MM.1S (cell line): ENCODE results near the gene GNG11.

Experiments used
- EZH2phosphoT487 ChIP-seq: fragments of 300-600 bp; sonication (generic); IDR thresholded peaks from 2 replicates; pipeline ENCODE4 v1.6.1; 2018; ENCODE audit warnings: antibody characterized with exemption, low read length
- TF ChIP-seq, protein P1 (sequence below): fragments of 300-600 bp; sonication (generic); IDR thresholded peaks from 2 replicates; pipeline ENCODE4 v1.5.1; 2016; ENCODE audit warnings: antibody characterized with exemption, low read length, mixed read lengths

DNA sequence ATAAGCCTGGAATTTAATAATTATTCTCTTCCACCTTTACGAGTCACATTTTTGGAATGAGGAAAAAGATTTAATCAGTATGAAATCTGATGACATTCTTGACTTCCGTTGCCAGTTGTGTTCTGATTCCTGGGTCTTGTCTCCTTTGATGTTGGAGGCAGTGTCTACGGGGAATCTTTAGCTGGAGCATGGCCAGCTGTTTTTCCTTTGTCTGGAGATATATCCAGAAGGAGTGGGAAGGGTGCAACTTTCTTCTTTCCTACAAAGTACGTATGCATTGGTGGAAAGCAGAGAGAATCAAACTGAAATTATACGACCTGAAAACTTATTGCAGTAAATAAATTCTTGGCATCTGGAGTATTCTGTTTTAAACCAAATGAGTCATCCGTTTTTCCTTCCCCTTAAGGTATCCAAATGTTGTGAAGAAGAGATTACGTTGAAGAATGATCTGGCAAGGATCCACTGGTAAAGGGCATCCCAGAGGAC lies 6.9 kb upstream of the GNG11 start:
- TF ChIP-seq, protein P1, sequence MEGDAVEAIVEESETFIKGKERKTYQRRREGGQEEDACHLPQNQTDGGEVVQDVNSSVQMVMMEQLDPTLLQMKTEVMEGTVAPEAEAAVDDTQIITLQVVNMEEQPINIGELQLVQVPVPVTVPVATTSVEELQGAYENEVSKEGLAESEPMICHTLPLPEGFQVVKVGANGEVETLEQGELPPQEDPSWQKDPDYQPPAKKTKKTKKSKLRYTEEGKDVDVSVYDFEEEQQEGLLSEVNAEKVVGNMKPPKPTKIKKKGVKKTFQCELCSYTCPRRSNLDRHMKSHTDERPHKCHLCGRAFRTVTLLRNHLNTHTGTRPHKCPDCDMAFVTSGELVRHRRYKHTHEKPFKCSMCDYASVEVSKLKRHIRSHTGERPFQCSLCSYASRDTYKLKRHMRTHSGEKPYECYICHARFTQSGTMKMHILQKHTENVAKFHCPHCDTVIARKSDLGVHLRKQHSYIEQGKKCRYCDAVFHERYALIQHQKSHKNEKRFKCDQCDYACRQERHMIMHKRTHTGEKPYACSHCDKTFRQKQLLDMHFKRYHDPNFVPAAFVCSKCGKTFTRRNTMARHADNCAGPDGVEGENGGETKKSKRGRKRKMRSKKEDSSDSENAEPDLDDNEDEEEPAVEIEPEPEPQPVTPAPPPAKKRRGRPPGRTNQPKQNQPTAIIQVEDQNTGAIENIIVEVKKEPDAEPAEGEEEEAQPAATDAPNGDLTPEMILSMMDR: no peak
- TF ChIP-seq EZH2phosphoT487: no peak
